ENCODE measurements around the gene ADAMTS12.

- no peak for TF ChIP-seq EZH2 (IDR thresholded peaks at IDR 0.05; ENCODE audit: insufficient read depth, poor library complexity, severe bottlenecking)
- TF ChIP-seq EZH2phosphoT487 (IDR thresholded peaks at IDR 0.05; ENCODE audit: insufficient read depth, low read depth): no peak
Measured at GRCh38 chr5:33650911-33651310, 240.9 kb downstream of the ADAMTS12 start.

Data from GM23248 (cell line).